HG03280 (cell line): ENCODE results near the gene PCYT1A.
"Not testable (repeated sequence)": the region's sequence is repeated elsewhere in the genome, so short reads cannot be mapped to it uniquely, and the experiment has no call there.

ENCODE experiments used
- ATAC-seq: cut with Tn5 transposase; IDR thresholded peaks from one replicate; pipeline ENCODE4 v1.9.1; 2021; ENCODE audit warnings: mild to moderate bottlenecking, moderate library complexity; ENCODE audit not compliant: unreplicated experiment

The PCYT1A gene

DNA sequence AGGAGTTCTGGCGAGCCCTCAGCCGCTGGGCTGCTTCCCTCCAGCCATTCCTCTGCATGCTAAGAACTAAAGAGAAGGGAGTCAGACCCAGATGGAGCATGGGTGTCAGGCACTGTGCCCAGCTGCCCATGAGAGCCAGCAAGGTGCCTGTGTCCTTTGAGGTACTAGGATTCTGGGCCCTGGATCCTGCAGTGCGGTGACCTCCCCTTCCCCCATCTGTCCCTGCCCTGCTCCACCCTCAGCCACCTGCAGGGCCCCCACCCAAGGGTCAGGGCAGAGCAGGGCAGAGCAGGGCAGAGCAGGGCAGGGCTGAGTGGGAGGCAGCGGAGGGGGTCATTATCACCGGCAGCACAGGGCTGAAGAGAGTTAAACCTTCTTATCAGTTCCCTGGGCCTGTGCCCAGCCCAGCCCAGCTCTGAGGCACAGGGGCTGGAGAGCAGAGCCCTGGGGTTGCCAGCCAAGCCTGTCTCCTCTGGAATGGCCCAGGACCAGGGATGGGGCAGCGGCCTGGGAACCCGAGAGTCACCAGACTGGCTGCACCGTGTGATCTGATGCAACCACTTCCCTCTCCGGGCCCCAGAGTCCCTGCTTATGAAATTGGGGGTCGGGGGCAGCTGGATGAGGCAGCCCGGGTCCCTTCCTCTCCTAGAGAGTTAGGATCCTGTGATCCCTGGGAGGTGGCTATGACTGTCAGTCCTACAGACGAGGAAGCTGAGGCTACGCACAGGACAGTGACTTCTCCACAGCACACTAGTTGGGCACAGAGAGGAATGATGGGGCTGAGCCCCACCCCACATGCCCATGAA lies 93.6 kb downstream of the PCYT1A start:
- no peak for ATAC-seq

DNA sequence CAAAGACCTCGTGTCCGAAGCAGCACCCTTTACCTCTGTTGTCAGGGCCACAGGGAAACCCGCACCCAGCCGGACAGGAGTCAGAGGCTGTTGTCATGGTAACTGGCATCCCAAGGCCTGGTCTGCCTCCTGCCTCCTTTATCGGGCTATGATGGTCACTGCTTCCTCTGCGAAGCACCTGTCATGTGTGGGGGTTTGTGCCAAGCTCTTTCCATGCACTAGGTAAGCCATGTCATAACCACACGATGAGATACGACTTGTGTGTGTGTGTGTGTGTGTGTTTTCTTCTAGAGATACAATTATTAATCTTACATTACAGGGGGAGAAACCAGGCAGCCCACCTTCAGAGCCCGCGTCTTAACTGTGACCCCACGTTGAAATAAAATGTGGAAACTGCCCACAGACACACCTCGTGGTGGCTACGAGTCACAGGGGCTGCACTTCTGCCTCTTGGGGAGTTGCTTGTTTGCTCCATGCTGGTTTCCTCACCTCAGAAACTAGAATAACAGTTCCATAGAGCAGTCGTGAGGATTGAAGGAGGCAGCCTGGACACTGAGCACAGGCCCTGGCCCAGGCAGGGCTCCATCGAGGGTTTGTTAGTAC lies 94.3 kb downstream of the PCYT1A start:
- ATAC-seq = no peak

DNA sequence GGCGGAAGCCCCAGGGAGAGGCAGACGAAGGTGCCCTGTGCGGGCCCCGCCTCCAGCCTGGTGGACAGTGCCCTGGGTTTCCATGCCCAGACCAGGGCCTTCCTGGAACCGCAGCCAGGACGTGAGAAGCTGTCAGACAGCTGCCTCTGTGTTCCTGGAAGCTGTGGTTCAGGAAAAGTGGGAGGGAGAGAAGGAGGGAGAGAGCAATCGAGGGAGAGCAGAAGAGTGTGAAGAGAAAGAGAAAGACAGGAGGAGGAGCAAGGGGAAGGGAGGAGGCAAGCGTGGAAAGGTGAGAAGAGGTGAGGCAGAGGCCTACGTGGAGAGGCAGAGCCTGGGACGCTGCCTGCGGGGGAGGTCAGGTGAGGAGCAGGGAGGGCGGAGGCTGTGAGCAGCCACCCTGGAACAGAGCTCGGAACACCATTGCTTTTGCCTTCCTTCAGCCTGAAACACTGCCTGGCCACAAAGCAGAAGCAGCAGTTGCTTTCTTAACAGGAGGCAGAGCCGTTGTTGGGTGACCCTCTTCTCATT lies 94.9 kb downstream of the PCYT1A start:
- ATAC-seq = no peak

DNA sequence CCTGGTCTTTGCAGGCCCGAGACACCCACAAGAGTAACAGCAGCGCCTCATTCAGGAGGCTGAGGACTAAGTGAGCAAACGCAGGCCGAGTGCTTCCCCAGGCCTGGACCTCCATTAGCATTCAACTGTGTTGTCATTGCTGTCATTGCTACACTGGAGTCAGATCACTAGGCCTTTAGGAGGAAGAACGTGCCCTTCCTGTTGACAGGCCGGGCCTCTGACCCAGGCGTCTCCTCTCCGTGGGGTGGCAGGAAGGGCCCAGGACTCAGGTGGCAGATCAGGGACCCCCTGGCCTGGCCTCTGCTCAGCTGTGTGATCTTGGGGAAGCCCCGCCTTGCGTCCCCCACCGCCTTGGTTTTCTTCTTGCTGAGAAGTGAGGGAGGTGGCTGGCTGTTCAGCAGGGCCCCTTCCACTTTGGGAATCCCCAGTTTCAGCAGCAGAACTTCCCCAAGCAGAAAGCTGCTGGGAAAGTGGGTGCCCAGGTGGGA lies 95.4 kb downstream of the PCYT1A start:
- ATAC-seq = no peak

DNA sequence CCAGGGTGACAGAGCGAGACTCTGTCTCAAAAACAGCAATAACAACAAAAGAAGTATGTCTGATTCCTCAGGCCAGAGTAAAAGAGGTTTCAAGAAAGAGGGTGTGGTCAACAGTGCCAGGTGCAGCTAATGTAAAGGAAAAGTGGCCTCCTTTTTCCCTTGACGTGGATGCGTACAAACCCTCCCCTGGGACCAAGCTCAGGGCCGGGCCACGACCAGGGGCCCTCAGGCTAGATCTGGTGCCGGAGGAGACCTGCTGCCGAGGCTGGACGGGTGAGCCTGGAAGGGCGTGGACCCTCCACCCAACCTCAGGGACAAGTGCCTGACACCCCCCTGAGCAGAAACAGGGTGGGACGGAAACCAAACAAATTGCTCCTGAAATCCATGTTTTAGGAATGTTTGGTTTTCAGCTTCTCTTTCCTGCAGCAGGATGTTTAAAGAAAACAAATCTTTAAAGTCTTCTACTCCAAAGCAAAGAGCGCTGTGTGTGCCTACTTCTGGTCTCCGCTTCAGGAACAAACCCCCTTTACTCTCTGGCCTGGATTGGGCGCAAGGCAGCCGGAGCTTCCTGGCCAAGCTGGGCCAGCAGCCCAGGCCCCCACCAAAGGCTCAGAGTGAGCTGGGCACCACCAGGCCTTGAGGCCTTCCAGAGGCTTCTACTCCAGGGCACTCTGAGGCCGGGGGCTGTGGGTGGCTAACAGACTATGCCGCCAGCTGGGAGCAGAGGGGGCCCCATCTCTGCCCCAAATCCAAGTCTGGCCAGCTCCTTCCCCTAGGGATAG lies 97.8 kb downstream of the PCYT1A start:
- ATAC-seq = no peak

DNA sequence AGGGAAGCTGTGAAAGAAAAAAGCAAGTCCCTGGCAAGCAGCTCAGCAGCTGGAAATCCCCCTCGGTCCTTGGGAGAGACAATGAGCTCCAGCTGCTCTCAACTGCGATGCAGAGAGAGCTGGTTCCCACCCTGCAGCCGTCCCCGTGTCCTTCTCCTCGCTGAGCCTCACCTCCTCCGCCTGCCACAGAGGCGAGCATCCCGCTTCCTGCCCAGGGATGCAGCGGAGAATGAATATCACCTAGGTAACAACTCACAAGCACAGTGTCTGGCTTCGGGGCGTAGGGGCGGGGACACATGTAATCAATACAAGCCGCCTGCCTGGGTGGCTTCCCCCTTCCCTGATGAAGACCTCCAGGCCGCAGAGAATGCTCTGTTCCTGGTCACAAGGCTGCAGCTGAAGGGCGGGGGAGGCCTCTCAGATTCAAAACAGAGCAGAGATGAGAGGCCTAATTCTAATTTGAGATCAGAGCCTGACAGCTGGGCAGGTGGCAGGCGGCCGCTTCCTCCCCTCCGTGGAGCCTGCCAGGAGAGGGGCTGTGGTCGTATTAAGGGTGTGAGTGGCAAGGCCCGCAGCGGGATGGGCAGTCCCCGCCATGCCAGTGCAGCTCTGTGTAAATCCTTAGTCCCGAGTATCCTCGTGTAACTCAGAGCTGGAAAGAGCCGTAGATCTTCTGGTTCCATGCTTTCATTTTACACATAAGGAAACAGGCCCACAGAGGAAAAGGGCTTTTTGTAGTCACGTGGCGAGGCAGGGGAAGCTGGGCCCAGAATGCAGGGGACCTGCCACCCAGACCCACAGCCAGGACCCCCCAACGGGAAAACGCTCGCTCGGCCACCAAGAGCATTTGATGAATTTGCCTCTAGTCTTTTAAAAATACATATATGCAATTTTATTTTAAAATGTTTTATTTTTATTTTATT lies 100.6 kb downstream of the PCYT1A start:
- ATAC-seq = peak; percentile 25

DNA sequence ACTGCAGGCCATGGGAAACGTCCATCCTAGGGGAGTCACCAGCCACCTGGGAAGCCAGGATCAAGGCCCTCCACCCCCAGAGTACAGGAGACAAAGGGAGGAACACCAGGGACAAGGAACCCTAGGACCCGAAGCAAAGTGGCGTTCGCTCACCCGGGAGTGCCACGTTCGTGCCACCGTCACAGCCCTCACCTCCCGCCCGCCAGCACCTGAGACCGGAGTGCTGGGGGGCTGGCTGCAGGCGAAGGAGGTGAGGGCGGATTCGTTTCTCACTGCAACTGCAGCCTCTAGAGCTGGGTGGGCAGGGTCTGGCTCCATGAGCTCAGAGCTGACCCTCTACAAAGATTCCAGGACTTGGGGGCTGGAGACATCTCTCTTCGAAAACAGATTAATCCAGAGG lies 102.6 kb downstream of the PCYT1A start:
- ATAC-seq = no peak

DNA sequence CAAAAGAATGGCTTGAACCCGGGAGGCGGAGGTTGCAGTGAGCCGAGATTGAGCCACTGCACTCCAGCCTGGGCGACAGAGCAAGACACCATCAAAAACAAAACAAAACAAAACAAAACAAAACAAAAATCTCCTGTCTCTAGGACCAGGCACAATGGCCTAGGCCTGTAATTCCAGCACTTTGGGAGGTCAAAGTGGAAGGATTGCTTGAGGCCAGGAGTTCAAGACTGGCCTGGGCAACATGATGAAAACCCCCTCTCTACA lies 103.4 kb downstream of the PCYT1A start:
- not testable (repeated sequence) for ATAC-seq

DNA sequence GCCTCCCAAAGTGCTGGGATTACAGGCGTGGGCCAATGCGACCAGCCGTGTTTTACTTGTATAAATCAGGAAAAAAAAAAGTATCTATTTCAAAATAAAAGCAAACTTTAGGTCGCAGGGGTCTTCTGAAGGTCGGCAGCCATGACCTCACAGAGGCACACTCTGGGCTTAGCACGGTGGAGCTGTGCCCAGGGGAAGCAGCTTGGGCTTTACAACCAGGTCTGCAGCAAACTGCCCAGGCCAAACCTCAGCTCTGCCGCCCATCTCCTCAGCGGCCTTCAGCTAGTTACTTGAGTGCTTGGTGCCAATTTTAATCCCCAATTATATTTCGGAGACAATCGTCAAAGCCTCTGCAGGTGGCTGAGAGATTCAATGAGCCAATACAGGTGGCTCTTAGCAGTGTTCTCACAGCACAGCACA lies 106.4 kb downstream of the PCYT1A start:
- no peak for ATAC-seq

DNA sequence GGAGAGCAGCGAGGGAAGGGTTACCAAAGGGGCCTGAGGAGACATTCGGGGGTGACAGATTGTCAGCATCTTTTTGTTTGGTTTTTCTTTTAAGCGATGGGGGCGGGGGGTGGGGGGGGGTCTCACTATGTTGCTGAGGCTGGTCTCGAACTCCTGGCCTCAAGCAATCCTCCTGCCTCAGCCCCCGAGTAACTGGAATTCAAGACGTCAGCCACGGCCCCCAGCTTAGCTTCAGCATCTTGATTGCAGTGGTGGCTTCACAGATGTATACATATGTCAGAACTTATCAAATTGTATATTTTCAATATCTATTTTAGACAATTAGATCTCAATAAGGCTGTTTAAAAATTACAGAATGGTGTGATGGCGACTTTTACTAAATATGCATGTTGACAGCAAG lies 107.2 kb downstream of the PCYT1A start:
- no peak for ATAC-seq
